Prostate gland (tissue), 2 donors: Measurements from ENCODE around the gene P2RY13. TPM values are rescaled to one million over a fixed set of nuclear protein-coding genes. Genes with fewer than 3 reads are reported as not detected.

ENCODE experiments used
- DNase-seq: peaks from one replicate; pipeline ENCODE4 v3.0.0-alpha.2; 2019; ENCODE audit warnings: low spot score
- H3K27ac ChIP-seq, 2 donors: fragments of 200-600 bp; sonication (generic); 2 replicates each; pipeline ENCODE4 v1.5.1; 2017 to 2019
- H3K27me3 ChIP-seq: fragments of 200-600 bp; sonication (generic); replicated peaks from 2 replicates; pipeline ENCODE4 v1.5.1; 2019; ENCODE audit not compliant: insufficient read depth
- H3K36me3 ChIP-seq, 2 donors: fragments of 200-600 bp; sonication (generic); 1 replicate in 1 of 2; 2 replicates in 1 of 2; pipeline versions ENCODE4 v1.5.1 to v1.8.1; 2017 to 2019
- H3K4me1 ChIP-seq: fragments of 200-600 bp; sonication (generic); replicated peaks from 2 replicates; pipeline ENCODE4 v1.5.1; 2019
- H3K4me3 ChIP-seq, 2 donors: fragments of 200-600 bp; sonication (generic); 2 replicates each; pipeline ENCODE4 v1.5.1; 2017 to 2019
- H3K9me3 ChIP-seq: fragments of 200-600 bp; sonication (generic); 2 replicates; pipeline ENCODE4 v1.5.1; 2017
- CTCF ChIP-seq, 4 experiments: fragments of 200-600 bp in 2 of 4; fragments of 450-650 bp in 2 of 4; sonication (generic) in 2 of 4; IDR thresholded peaks; 1 replicate in 3 of 4; 2 replicates in 1 of 4; pipeline ENCODE4 v1.5.1; 2016 to 2019; ENCODE audit warnings: antibody characterized with exemption in 4 of 4, mild to moderate bottlenecking in 2 of 4, moderate library complexity in 2 of 4
- POLR2A ChIP-seq: fragments of 450-650 bp; IDR thresholded peaks from one replicate; pipeline ENCODE4 v1.6.1; 2016; ENCODE audit warnings: antibody characterized with exemption, mild to moderate bottlenecking
- POLR2AphosphoS5 ChIP-seq: sonication (generic); formaldehyde crosslinking; IDR thresholded peaks from one replicate; pipeline ENCODE4 v1.6.1; 2017; ENCODE audit warnings: antibody characterized with exemption
- WGBS: methylation state at CpG from one replicate; pipeline ENCODE4 v1.1.5; 2018; 5-methylcytosine and 5-hydroxymethylcytosine counted together
- intact Hi-C: fragments of 100-400 bp; cut with DNase I; formaldehyde crosslinking; loops from one replicate; pipeline ENCODE4 v1.14.2; 2022
- total RNA-seq, 2 donors: library from RNA; depleted of rRNA; stranded (reverse); fragments of >200 nt; gene quantifications; one replicate each; pipeline ENCODE4 v1.1.0, GENCODE V29; 2016

Gene P2RY13
- total RNA-seq, 2 donors from 2014 or later = 0.28 to 0.73 TPM

GRCh38 chr3:151282921-151283320 is 46.4 kb downstream of the P2RY13 start:
- no peak overlapping the region for H3K27ac ChIP-seq
- intact Hi-C loops = loop anchor here (2.0 to 5.0 kb wide), 2 partner anchors 56 to 116 kb away; no protein-coding TSS in a partner anchor
- no peak for DNase-seq
- no peaks in the 10 kb centered on the region for H3K27me3 ChIP-seq
- H3K36me3 ChIP-seq = no peaks in the 10 kb centered on the region
- no peaks in the 10 kb centered on the region for H3K9me3 ChIP-seq
- H3K4me3 ChIP-seq = no peak overlapping the region
- TF ChIP-seq CTCF (IDR thresholded peaks at IDR 0.05) = peak; percentile 23 to 78 (median 78)
- TF ChIP-seq POLR2A = no peak
- TF ChIP-seq POLR2AphosphoS5 = no peak
- no peaks in the 10 kb centered on the region for H3K4me1 ChIP-seq
- WGBS = 0% methylated on average over 1 of the region's 1 CpG

- H3K4me3 ChIP-seq = no peak overlapping the region
- no peaks in the 10 kb centered on the region for H3K27me3 ChIP-seq
- H3K27ac ChIP-seq = no peak overlapping the region
- no peaks in the 10 kb centered on the region for H3K4me1 ChIP-seq
- TF ChIP-seq CTCF (IDR thresholded peaks at IDR 0.05) = no peak
- TF ChIP-seq POLR2A = no peak
- no peak for TF ChIP-seq POLR2AphosphoS5
- DNase-seq = no peak
- H3K9me3 ChIP-seq = no peaks in the 10 kb centered on the region
- no peaks in the 10 kb centered on the region for H3K36me3 ChIP-seq
- intact Hi-C loops = loop anchor here (2.0 to 5.0 kb wide), 2 partner anchors 55 to 114 kb away; no protein-coding TSS in a partner anchor
- WGBS = 87% methylated on average over 9 of the region's 9 CpGs
These were observed 47.6 kb downstream of the P2RY13 start for GRCh38 chr3:151281671-151282324.

- no peak within 1 kb of the TSS for H3K4me3 ChIP-seq
- 60% methylated on average over 4 of the region's 4 CpGs for WGBS
- intact Hi-C loops = no loop called here
- TF ChIP-seq CTCF (IDR thresholded peaks at IDR 0.05) (no peak), POLR2AphosphoS5 (no peak), POLR2A (no peak)
- no peak within 1 kb of the TSS for H3K27ac ChIP-seq
- no peak for DNase-seq
- no peaks in the 10 kb centered on the region for H3K4me1 ChIP-seq
- H3K9me3 ChIP-seq = no peaks in the 10 kb centered on the region
- no peaks in the 10 kb centered on the region for H3K36me3 ChIP-seq
- H3K27me3 ChIP-seq = no peaks in the 10 kb centered on the region
These were observed 51.1 kb downstream of the P2RY13 start, which contains the start of gene P2RY14 for GRCh38 chr3:151278230-151278629. P2RY14 (minus strand) TSS chr3:151278542; CDS start chr3:151214316, 64,226 bp downstream.

- H3K36me3 ChIP-seq = no peaks in the 10 kb centered on the region
- intact Hi-C loops = no loop called here
- TF ChIP-seq POLR2A (no peak), CTCF (IDR thresholded peaks at IDR 0.05) (no peak), POLR2AphosphoS5 (no peak)
- WGBS = 92% methylated on average over 6 of the region's 6 CpGs
- no peak overlapping the region for H3K4me3 ChIP-seq
- no peak overlapping the region for H3K27ac ChIP-seq
- no peak for DNase-seq
- no peaks in the 10 kb centered on the region for H3K4me1 ChIP-seq
- H3K27me3 ChIP-seq = no peaks in the 10 kb centered on the region
- H3K9me3 ChIP-seq = no peaks in the 10 kb centered on the region
These were observed 52.7 kb downstream of the P2RY13 start for GRCh38 chr3:151276687-151277042.

Other genes with a start within 250 kb of the P2RY13 start
- gene MED12L, start 243.9 kb downstream of the P2RY13 start, total RNA-seq = 1 to 10 TPM; 3.6 to 4.3 TPM
- gene GPR171, start 126.3 kb downstream of the P2RY13 start, total RNA-seq = under 1 TPM; 0.18 to 0.85 TPM
- gene P2RY14, start 51.0 kb downstream of the P2RY13 start, total RNA-seq = under 1 TPM; 0.09 to 0.28 TPM
- 10 to 100 TPM in 1 of 2 donors, 1 to 10 TPM in 1; 9.3 to 10.9 TPM for gene GPR87, start 12.7 kb downstream of the P2RY13 start, total RNA-seq
- gene P2RY12, start 55.2 kb upstream of the P2RY13 start, total RNA-seq = 1 to 10 TPM in 1 of 2 donors, under 1 TPM in 1; 0.97 to 5.0 TPM
- gene IGSF10, start 131.5 kb upstream of the P2RY13 start, total RNA-seq = 1 to 10 TPM in 1 of 2 donors, not detected in 1; 5.4 TPM